Upper lobe of left lung (tissue), 4 donors: ENCODE data around the gene SRRM5.

Experiments
- EP300 ChIP-seq, 4 donors: sonication (generic); formaldehyde crosslinking; IDR thresholded peaks; one replicate each; pipeline ENCODE4 v1.5.1; 2017; ENCODE audit warnings: antibody characterized with exemption in 4 of 4, control low read depth in 2 of 4
- POLR2A ChIP-seq, 4 donors: fragments of 450-650 bp; IDR thresholded peaks; one replicate each; pipeline ENCODE4 v1.5.1; 2016 to 2017; ENCODE audit warnings: antibody characterized with exemption in 4 of 4, mild to moderate bottlenecking in 2 of 4
- POLR2AphosphoS5 ChIP-seq, 2 donors: sonication (generic); formaldehyde crosslinking; IDR thresholded peaks; one replicate each; pipeline ENCODE4 v1.5.1; 2017; ENCODE audit warnings: antibody characterized with exemption in 2 of 2
- TF ChIP-seq, protein P1 (sequence below), 6 experiments: fragments of 450-650 bp in 4 of 6; fragments of 200-600 bp in 2 of 6; sonication (generic) in 2 of 6; IDR thresholded peaks; one replicate each; pipeline ENCODE4 v1.5.1; 2016 to 2019; ENCODE audit warnings: antibody characterized with exemption in 6 of 6

GRCh38 chr19:43564800-43565199 is 47.1 kb upstream of the SRRM5 start:
- TF ChIP-seq, protein P1, sequence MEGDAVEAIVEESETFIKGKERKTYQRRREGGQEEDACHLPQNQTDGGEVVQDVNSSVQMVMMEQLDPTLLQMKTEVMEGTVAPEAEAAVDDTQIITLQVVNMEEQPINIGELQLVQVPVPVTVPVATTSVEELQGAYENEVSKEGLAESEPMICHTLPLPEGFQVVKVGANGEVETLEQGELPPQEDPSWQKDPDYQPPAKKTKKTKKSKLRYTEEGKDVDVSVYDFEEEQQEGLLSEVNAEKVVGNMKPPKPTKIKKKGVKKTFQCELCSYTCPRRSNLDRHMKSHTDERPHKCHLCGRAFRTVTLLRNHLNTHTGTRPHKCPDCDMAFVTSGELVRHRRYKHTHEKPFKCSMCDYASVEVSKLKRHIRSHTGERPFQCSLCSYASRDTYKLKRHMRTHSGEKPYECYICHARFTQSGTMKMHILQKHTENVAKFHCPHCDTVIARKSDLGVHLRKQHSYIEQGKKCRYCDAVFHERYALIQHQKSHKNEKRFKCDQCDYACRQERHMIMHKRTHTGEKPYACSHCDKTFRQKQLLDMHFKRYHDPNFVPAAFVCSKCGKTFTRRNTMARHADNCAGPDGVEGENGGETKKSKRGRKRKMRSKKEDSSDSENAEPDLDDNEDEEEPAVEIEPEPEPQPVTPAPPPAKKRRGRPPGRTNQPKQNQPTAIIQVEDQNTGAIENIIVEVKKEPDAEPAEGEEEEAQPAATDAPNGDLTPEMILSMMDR (IDR thresholded peaks at IDR 0.05): no peak
- TF ChIP-seq POLR2A (IDR thresholded peaks at IDR 0.05): no peak
- no peak for TF ChIP-seq POLR2AphosphoS5 (IDR thresholded peaks at IDR 0.05)
- TF ChIP-seq EP300 (IDR thresholded peaks at IDR 0.05): no peak
